Common myeloid progenitor, CD34-positive (primary cell): ENCODE data around the gene UCMA.

ENCODE experiments used
- CTCF ChIA-PET: fragments of 350-600 bp; sonication (Branson Sonifier 250); formaldehyde crosslinking; loops from one replicate; lab custom pipeline; 2021; ENCODE audit warnings: antibody characterized with exemption; lab: Charles Lee
- POLR2A ChIA-PET: fragments of 350-600 bp; sonication (Branson Sonifier 250); formaldehyde crosslinking; loops from one replicate; lab custom pipeline; 2021; ENCODE audit warnings: antibody characterized with exemption; lab: Charles Lee
- DNase-seq, 3 donors: peaks; one replicate each; pipeline versions ENCODE4 v3.0.0 to v3.0.0-alpha.2; 2013
- H3K27ac ChIP-seq, 2 experiments: 1 replicate in 1 of 2; 2 replicates in 1 of 2; pipeline ENCODE4 v1.7.0; 2013; ENCODE audit warnings: inconsistent platforms in 2 of 2, low read length in 2 of 2, mild to moderate bottlenecking in 2 of 2, low read depth in 1 of 2, moderate library complexity in 1 of 2; ENCODE audit not compliant: severe bottlenecking in 2 of 2, insufficient read depth in 1 of 2, poor library complexity in 1 of 2
- H3K27me3 ChIP-seq, 5 experiments: replicated peaks in 2 of 5; 1 replicate in 3 of 5; 2 replicates in 2 of 5; pipeline versions ENCODE4 v1.6.1 to v1.7.0; 2013; ENCODE audit warnings: low read length in 4 of 5, mild to moderate bottlenecking in 2 of 5, moderate library complexity in 2 of 5, inconsistent platforms in 1 of 5; ENCODE audit not compliant: insufficient read depth in 5 of 5, control insufficient read depth in 4 of 5
- H3K36me3 ChIP-seq, 4 experiments: 1 replicate in 2 of 4; 2 replicates in 2 of 4; pipeline versions ENCODE4 v1.6.1 to v1.7.0; 2013; ENCODE audit warnings: low read length in 3 of 4, control low read depth in 1 of 4, mild to moderate bottlenecking in 1 of 4; ENCODE audit not compliant: control insufficient read depth in 4 of 4, insufficient read depth in 4 of 4
- H3K4me1 ChIP-seq, 4 experiments: 1 replicate in 3 of 4; 2 replicates in 1 of 4; pipeline versions ENCODE4 v1.6.1 to v1.7.1; 2013; ENCODE audit warnings: low read length in 3 of 4, mild to moderate bottlenecking in 3 of 4, control low read depth in 1 of 4, inconsistent platforms in 1 of 4, moderate library complexity in 1 of 4; ENCODE audit not compliant: control insufficient read depth in 4 of 4, insufficient read depth in 4 of 4; ENCODE audit errors: control extremely low read depth in 1 of 4
- H3K4me3 ChIP-seq, 7 experiments: 1 replicate in 4 of 7; 2 replicates in 3 of 7; pipeline versions ENCODE4 v1.5.1 to v1.7.0; 2013; ENCODE audit warnings: mild to moderate bottlenecking in 7 of 7, low read length in 6 of 7, moderate library complexity in 6 of 7, inconsistent platforms in 2 of 7, low read depth in 2 of 7, control low read depth in 1 of 7; ENCODE audit not compliant: insufficient read depth in 4 of 7, control insufficient read depth in 1 of 7; ENCODE audit errors: extremely low read depth in 1 of 7
- H3K9me3 ChIP-seq, 5 experiments: 1 replicate in 4 of 5; 2 replicates in 1 of 5; pipeline versions ENCODE4 v1.6.1 to v1.7.1; 2013; ENCODE audit warnings: low read length in 4 of 5, mild to moderate bottlenecking in 2 of 5, inconsistent platforms in 1 of 5, low read depth in 1 of 5, moderate library complexity in 1 of 5; ENCODE audit not compliant: control insufficient read depth in 4 of 5, insufficient read depth in 2 of 5; ENCODE audit errors: control extremely low read depth in 1 of 5
- WGBS: methylation state at CpG from one replicate; pipeline ENCODE4 v1.1.5; 2013; ENCODE audit not compliant: insufficient coverage; 5-methylcytosine and 5-hydroxymethylcytosine counted together

The UCMA gene

DNA sequence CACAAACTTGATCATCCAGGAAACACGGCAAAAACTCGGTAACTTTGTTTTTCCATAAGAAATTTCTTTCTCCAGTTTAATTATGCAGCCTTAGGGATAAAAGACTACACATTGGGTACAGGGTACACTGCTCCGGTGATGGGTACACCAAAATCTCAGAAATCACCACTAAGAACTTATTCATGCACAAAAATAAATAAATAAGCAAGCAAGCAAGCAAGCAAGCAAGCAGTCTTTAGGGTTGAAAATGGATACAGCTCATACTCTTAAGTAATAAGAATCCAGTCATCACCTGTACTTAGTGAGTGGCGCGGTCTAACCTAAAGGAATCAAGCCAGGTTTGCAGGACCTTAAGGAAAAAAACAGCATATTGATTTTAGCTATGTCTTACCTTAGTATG, 42.8 kb downstream of the UCMA start:
- Histone ChIP-seq H3K9me3 (peaks cover 0 to 5% (median 0%) of the 10 kb centered on the region in 5 experiments), H3K4me3 (no peak overlapping the region), H3K4me1 (no peaks in the 10 kb centered on the region), H3K27me3 (no peaks in the 10 kb centered on the region), H3K36me3 (peaks cover 14 to 81% (median 33%) of the 10 kb centered on the region in 4 experiments), H3K27ac (no peak overlapping the region)
- DNase-seq, result no peak
- ChIA-PET CTCF (interaction anchor here (1.2 to 1.3 kb wide), 2 partner anchors 15 to 31 kb away, joined by 3 read pairs; partner anchors contain the start of gene MCM10), POLR2A (no interaction called here)
- 100% methylated on average over 3 of the region's 5 CpGs for WGBS

GRCh38 chr10:13190816-13191215, 43.4 kb downstream of the UCMA start:
- Histone ChIP-seq H3K27ac (no peak overlapping the region), H3K4me1 (no peaks in the 10 kb centered on the region), H3K9me3 (peaks cover 0 to 5% (median 0%) of the 10 kb centered on the region in 5 experiments), H3K4me3 (no peak overlapping the region), H3K36me3 (peaks cover 14 to 82% (median 34%) of the 10 kb centered on the region in 4 experiments), H3K27me3 (no peaks in the 10 kb centered on the region)
- CTCF ChIA-PET, result interaction anchor here (1.3 kb wide), 1 partner anchor 15 kb away, joined by 3 read pairs; no protein-coding TSS in a partner anchor
- POLR2A ChIA-PET, result no interaction called here
- whole genome bisulfite sequencing, result no CpG with 5 or more reads among the region's 3 CpGs
- no peak for DNase-seq

DNA sequence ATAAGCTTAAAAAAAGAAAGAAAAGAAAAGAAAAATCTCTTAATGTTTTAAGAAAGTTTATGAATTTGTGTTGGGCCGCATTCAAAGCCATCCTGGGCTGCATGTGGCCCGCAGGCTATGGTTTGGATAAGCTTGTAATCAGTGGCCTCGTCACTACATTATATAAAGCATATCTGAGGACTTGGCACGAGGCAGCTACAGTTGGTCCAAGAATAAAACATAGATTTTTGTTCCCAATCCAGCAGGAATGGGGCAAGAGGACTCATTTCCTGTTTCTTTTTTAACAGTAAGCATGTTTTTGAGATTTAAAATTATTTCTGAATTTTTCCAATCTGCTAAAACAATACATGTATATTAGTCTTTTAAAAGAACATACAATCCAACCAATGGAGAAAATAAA, 44.2 kb downstream of the UCMA start:
- ChIA-PET CTCF (no interaction called here), POLR2A (no interaction called here)
- WGBS, result 95% methylated on average over 3 of the region's 4 CpGs
- H3K9me3 ChIP-seq, result peaks cover 0 to 5% (median 0%) of the 10 kb centered on the region in 5 experiments
- H3K4me3 ChIP-seq, result no peak overlapping the region
- peaks cover 13 to 86% (median 36%) of the 10 kb centered on the region in 4 experiments for H3K36me3 ChIP-seq
- DNase-seq, result no peak
- no peak overlapping the region for H3K27ac ChIP-seq
- H3K27me3 ChIP-seq, result no peaks in the 10 kb centered on the region
- no peaks in the 10 kb centered on the region for H3K4me1 ChIP-seq

- DNase-seq, result no peak
- Histone ChIP-seq H3K27ac (no peak overlapping the region), H3K4me3 (no peak overlapping the region), H3K4me1 (no peaks in the 10 kb centered on the region), H3K36me3 (peaks cover 10 to 83% (median 39%) of the 10 kb centered on the region in 4 experiments), H3K9me3 (peaks cover 0 to 5% (median 0%) of the 10 kb centered on the region in 5 experiments), H3K27me3 (no peaks in the 10 kb centered on the region)
- ChIA-PET POLR2A (no interaction called here), CTCF (interaction anchor here (1.5 kb wide), 1 partner anchor 14 kb away, joined by 5 read pairs; no protein-coding TSS in a partner anchor)
- 97% methylated on average over 10 of the region's 10 CpGs for WGBS
Observed at GRCh38 chr10:13188593-13188992, 45.6 kb downstream of the UCMA start.

- peaks cover 8 to 81% (median 42%) of the 10 kb centered on the region in 4 experiments for H3K36me3 ChIP-seq
- no peaks in the 10 kb centered on the region for H3K4me1 ChIP-seq
- no peak overlapping the region for H3K4me3 ChIP-seq
- ChIA-PET POLR2A (no interaction called here), CTCF (interaction anchor here (0.6 kb wide), 1 partner anchor 10 kb away, joined by 3 read pairs; no protein-coding TSS in a partner anchor)
- WGBS, result no CpG with 5 or more reads among the region's 3 CpGs
- H3K9me3 ChIP-seq, result peaks cover 0 to 5% (median 0%) of the 10 kb centered on the region in 5 experiments
- DNase-seq, result no peak
- no peak overlapping the region for H3K27ac ChIP-seq
- no peaks in the 10 kb centered on the region for H3K27me3 ChIP-seq
Observed at GRCh38 chr10:13187135-13187534, 47.0 kb downstream of the UCMA start.

DNA sequence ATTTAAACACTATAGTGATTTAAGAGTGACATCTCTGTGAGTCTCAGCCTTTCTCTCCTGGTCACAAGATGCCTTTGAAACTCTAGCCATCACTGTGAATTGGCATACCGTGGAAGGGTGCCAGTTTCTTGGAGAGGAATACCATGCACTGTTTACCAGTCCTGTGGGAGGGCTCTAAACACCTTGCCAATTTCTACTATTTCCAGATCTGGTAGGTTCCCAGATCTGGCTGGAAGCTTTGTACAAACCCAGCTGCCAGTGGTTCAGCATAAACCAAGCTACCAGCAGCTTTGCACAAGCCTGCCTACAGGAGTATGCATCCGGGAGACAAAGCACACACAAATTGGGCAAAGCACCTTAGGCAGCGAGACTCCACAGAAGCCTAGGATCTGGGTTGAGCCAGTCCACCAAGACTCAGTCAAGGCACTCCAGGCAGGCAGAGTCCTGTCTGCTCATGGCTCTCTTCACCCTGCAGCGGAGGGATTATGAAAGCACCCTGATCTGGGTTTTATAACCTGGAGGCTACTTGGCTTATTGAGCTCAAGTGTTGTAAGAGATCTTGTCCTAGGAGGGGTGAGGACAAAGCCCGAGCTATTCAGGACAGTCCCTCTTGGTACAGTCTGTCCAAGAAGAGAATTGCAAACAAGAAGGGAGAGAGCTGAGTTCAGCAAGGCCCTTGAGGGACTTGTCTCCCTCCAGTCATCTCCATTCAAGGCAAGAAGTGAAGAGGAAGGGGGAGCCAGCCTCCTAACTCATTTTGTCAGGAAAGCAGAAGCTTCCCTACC, 49.3 kb downstream of the UCMA start:
- Histone ChIP-seq H3K9me3 (peaks cover 0 to 5% (median 0%) of the 10 kb centered on the region in 5 experiments), H3K27ac (no peak overlapping the region), H3K27me3 (no peaks in the 10 kb centered on the region), H3K36me3 (peaks cover 8 to 79% (median 42%) of the 10 kb centered on the region in 4 experiments), H3K4me1 (no peaks in the 10 kb centered on the region), H3K4me3 (no peak overlapping the region)
- ChIA-PET CTCF (interaction anchor here (1.2 to 1.8 kb wide), 2 partner anchors 8 to 16 kb away, joined by 3 to 6 read pairs; no protein-coding TSS in a partner anchor), POLR2A (no interaction called here)
- 97% methylated on average over 4 of the region's 5 CpGs for WGBS
- DNase-seq, result no peak

GRCh38 chr10:13184276-13184675, 49.9 kb downstream of the UCMA start:
- Histone ChIP-seq H3K36me3 (peaks cover 8 to 79% (median 41%) of the 10 kb centered on the region in 4 experiments), H3K27me3 (no peaks in the 10 kb centered on the region), H3K9me3 (peaks cover 0 to 5% (median 0%) of the 10 kb centered on the region in 5 experiments), H3K4me3 (no peak overlapping the region), H3K4me1 (no peaks in the 10 kb centered on the region), H3K27ac (no peak overlapping the region)
- POLR2A ChIA-PET, result no interaction called here
- CTCF ChIA-PET, result interaction anchor here (1.2 to 1.8 kb wide), 2 partner anchors 8 to 15 kb away, joined by 3 to 6 read pairs; no protein-coding TSS in a partner anchor
- WGBS, result no CpG with 5 or more reads among the region's 2 CpGs
- DNase-seq, result no peak
